HCEC 1CT (cell line): ENCODE results near the gene LONP2.
A peak's percentile ranks its signal among the peaks of the same experiment; 100 is the strongest.
"Not testable (repeated sequence)": the region's sequence is repeated elsewhere in the genome, so short reads cannot be mapped to it uniquely, and the experiment has no call there.

ENCODE experiments used
- DNase-seq: peaks from one replicate; pipeline ENCODE4 v3.0.0-alpha.2; 2017

The LONP2 gene

GRCh38 chr16:48347980-48348379 is 103.9 kb downstream of the LONP2 start:
- DNase-seq, result no peak

DNA sequence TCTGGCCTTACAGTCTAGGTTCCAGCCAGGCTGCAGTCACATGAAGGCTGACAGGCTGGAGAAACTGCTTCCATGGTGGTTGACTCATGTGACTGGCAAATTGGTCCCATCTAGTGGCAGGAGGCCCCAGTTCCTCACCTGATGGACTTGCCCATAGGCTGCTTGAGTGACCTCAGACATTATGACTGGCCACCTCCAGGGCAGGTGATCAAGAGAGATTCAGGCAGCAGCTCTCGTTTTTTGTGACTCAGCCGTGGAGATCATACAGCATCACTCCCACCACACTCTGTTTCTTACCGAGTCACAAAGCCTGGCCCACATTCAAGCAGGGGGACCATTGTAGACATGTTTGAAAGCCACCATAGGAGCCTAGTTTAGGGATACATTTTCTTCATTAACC is 106.6 kb downstream of the LONP2 start:
- DNase-seq, result no peak

DNA sequence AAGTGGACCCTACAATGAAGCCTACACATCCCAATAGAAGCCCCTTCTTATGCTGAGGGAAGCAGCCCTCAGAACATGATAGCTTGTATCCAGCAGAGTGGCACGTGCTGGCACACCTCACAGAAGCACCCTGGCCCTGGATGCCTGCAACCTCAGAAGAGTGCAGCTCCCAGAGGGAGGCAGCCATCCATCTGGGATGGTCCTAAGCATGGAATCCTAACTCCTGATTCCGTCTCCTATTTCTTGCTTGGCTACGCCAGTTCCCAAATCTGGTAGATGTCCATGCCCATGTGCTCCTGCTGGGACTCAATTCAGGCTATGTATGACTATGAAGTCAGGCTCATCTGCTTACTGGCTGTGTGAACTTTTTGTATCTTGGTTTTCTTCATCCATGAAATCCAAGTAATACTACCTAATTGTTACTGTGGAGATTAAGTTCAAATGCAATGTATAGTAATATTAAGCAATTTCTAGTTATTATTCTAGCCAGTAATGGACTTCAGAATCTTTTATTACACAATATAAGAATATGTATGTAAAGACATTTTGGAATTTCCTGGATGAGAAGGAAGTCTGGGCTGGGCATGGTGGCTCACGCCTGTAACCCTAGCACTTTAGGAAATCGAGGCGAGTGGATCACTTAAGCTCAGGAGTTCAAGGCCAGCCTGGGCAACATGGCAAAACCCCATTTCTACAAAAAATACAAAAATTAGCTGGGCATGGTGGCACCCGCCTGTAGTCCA is 108.7 kb downstream of the LONP2 start:
- DNase-seq, result no peak

GRCh38 chr16:48353565-48354163 is 109.6 kb downstream of the LONP2 start:
- DNase-seq, result peak; percentile 70

DNA sequence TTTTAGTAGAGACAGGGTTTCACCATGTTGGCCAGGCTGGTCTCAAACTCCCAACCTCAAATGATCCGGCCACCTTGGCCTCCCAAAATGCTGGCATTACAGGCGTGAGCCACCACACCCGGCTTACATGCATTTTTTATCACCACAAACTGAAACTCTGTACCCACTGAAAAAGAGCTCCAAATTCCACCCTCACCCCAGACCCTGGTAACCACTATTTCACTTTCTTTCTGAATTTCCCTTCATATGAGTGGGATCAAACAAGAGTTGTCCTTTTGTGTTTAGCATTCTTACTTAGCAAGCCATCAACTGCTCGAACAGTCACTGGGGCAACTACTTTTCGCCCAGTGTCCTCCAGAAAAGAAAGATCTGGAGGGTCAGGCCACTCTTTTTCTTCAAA is 110.3 kb downstream of the LONP2 start:
- DNase-seq, result not testable (repeated sequence)

DNA sequence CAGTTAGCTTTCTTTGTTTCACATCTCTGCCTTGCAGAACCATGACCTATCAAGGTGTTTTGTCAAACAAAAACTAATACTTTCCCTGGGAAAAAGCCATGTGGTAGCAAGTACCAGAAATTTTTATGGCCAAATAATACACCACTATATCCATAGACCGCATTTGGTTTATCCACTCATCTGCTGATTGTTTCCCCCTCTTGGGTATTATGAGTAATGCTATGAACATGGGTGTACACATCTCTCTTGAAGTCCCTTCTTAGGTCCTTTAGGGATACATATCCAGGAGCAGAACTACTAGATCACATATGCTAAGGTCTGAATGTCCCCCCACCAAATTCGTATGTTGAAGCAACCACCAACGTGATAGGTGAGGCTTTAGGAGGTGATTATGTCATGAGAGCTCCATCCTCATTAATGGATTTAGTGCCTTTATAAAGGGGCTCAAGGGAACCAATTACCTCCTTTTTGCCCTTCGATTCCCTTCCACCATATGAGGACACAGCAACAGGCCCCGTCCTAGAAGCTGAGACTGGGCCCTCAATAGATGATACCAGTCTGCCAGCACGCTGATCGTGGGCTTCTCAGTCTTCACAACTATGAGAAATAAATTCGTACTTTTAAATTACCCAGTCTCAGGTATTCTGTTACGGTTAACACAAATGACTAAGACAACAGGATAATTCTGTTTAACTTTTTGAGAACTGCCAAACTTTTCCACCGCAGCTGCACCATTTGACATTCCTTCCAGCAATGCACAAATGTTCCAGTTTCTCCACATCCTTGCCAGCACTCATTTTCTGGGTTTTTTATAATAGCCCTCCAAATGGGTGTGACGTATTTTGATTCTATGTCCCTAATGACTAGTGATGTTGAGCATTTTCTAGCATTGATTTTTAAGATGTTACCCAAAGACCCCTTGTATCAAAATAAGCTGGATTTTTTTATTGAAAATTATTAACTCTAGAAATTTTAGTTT is 111.1 kb downstream of the LONP2 start:
- DNase-seq, result no peak

- no peak for DNase-seq
Observed at GRCh38 chr16:48356633-48357376, 112.7 kb downstream of the LONP2 start.

GRCh38 chr16:48358419-48358818 is 114.3 kb downstream of the LONP2 start:
- DNase-seq, result no peak

DNA sequence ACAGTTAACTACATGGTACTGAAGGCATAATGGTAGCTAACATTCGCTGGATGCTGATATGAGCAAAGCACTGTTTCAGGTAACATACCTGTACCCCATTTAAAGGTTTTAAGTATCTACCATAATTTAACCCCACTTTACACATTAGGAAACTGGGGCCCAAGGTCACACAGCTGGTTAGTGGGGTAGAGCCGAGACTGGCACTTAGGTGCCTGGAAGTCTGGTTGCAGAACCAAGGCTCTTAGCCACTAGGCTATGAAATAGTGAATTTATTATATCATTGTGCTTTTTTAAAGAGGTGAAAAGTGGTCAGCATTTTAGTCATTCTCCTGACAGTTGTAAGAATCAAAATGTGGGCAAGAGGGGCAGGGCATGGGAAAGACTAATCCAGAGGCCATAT is 115.9 kb downstream of the LONP2 start:
- no peak for DNase-seq

DNA sequence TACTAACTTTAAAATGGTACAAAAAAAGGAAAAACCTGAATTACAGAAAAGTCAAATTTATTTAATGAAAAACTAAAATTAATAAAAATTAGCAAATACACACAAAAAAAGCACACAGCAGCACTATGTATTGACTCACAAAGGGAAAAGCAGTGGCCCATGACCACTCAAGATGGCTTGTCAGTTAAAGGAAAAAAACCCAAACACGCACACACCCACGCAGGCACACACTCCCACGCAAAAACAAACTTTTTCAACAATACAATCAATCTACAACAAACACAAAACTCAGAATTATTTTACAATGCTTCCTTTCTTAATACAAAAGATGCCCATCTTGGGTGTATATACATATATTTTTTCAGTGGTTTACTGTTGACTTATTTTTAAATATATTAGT is 116.9 kb downstream of the LONP2 start:
- no peak for DNase-seq

GRCh38 chr16:48361540-48362144 is 117.5 kb downstream of the LONP2 start:
- no peak for DNase-seq

GRCh38 chr16:48365025-48365600 is 121.0 kb downstream of the LONP2 start:
- DNase-seq, result no peak

DNA sequence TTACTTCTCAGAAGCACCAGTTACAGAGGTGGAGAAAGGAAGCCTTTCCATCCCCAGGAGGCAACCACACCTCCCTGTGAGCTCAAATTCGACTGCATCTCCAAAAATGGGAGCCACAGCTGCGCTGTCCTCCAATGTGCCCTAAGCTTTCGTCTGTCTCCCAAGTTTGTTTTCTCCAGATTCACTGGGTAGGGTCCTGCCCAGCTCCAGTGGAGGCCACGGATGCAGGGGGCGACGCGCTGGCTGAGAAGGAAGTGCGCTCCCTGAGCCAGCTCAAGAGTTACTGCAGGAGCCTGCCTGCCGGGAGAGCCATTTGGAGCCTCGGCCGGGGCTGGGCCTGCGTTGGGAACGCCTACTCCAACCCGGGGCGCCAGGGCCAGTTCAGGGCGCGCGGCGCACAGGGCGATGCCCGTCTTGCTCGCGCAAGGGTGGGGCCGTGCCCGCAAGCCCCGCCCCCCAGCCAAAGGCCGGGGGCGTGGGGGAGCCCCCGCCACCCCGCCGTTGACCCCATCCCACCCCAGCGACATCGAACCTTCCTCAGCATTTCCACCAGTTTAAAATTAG is 121.6 kb downstream of the LONP2 start:
- peak; percentile 91 for DNase-seq

- DNase-seq, result peak; percentile 83
Observed at GRCh38 chr16:48366165-48367093, 122.3 kb downstream of the LONP2 start.

DNA sequence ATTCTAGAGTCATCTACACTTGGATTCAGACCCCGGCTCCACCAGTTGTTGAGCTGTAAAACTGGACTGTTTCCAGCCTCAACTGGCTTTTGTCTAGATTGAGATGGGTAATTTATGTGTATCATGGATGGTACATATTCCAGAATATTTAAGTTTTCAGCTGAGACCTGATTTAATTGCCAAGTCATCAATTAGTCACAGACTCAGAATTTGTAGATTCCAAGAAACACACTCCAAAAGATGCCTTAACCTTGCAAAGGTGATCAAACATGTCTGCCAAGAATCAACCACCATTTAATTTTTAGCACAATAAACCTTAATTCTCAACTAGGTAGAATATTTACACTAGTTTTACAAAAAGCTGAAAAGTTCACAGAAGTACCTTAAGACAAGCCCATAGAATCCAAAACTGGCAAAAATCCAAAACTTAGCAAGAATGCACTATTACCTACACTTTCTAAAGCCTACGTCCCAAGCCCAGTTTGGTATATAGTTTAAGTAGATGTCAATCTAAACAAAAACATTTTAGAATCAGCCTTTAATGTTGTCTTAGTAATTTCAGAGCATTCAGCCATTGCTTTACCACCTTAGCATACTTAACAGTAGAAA is 123.4 kb downstream of the LONP2 start:
- peak; percentile 12 for DNase-seq

- DNase-seq, result no peak
Observed at GRCh38 chr16:48369765-48370164, 125.7 kb downstream of the LONP2 start.

DNA sequence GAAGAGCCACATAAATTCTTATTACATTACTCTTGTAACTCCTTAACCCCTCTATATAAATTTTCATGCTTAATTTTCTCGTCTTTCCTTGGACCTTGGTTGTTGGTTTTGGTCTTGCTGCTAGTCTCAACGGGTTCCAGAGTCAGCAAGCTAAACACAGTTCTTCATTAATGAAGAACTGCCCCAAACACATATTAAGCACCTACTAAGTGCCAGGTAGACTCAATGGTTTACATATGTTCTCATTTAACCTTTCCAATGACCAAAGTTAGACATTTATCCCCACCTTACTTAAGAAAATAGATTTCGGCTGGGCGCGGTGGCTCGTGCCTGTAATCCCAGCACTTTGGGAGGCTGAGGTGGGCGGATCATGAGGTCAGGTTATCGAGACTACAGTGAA is 126.1 kb downstream of the LONP2 start:
- DNase-seq, result no peak

DNA sequence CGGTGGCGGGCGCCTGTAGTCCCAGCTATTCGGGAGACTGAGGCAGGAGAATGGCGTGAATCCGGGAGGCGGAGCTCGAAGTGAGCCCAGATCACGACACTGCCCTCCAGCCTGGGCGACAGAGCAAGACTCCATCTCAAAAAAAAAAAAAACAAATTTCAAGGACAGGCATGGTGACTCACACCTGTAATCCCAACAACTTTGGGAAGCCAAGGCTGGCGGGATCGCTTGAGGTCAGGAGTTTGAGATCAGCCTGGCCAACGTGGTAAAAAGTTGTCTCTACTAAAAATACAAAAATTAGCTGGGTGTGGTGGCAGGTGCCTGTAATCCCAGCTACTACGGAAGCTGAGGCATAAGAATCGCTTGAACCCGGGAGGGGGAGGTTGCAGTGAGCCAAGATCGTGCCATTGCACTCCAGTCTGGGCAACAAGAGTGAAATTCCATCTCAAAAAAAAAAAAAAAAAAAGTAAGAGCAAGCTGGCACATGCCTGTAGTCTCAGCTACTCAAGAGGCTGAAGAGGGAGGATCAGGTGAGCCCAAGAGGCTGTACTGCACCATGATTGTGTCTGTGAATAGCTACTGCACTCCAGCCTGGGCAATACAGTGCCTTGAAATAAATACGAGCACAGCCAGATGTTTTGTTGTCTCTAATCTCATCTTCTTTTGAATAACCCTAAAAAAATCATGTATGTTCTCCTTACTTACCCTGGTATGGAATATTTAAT is 126.7 kb downstream of the LONP2 start:
- DNase-seq, result not testable (repeated sequence)

GRCh38 chr16:48371393-48371780 is 127.3 kb downstream of the LONP2 start:
- no peak for DNase-seq
